GM12801 (cell line): ENCODE data around the gene PLB1.

Experiments
- CTCF ChIP-seq: IDR thresholded peaks from one replicate; pipeline ENCODE4 v1.5.1; 2011; ENCODE audit warnings: control low read depth; ENCODE audit not compliant: insufficient read length; ENCODE audit errors: extremely low read depth

Gene PLB1

GRCh38 chr2:28495551-28496250 lies at the start of gene PLB1:
PLB1 (plus strand) TSS chr2:28496060; CDS start chr2:28496115, 55 bp downstream.
- TF ChIP-seq CTCF = no peak

DNA sequence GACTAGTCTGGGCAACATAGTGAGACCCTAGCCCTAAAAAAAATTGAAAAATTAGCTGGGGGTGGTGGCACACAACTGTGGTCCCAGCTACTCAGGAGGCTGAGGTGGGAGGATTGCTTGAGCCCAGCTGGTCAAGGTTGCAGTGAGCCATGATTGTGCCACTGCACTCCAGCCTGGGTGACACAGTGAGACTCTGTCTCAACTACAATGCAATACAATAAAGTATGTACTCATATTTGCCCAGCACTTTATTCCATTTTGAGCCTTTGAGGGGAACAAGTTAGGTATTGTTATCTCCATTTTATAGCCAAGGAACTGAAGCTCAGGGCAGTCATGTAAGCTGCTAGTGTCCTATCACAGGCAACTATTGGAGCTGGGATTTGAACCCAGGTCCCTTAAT lies 49.3 kb upstream of the PLB1 start:
- no peak for TF ChIP-seq CTCF

- TF ChIP-seq CTCF = no peak
Measured at GRCh38 chr2:28447086-28447485, 48.8 kb upstream of the PLB1 start.

GRCh38 chr2:28447943-28448792 lies 47.7 kb upstream of the PLB1 start:
- TF ChIP-seq CTCF = no peak

DNA sequence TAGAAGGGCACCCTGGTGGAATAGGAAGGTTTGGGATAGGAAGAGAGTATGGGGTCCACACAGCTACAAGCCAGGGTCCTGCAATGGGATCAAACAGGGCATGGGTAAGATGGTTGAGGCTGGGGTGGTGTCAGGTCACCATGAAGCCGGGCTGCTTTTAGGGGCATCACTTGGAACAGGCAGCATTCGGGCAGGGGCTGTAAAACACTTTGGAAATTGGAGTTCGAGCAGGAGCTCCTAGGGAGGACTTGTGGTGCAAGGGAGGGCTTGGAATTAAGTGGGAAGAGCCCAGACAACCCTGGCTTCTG lies 47.1 kb upstream of the PLB1 start:
- TF ChIP-seq CTCF = no peak

DNA sequence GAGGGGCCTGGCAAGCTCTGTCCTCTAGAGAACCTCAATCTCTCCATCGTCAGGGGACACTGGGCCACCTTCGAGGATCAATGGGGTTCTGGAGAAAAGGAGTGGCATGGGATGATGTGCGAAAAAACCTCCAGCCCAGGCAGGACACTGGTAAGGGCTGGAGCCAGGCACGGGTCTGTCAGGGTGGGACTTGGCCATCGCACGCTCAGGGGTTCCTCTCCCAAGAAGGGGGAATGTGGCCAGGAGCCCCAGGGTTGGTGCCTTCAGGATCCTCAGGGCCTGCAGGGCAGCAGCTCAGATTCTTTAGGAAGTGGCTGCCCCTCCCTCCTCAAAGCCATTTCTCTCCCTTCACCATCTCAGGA lies 46.8 kb upstream of the PLB1 start:
- TF ChIP-seq CTCF = no peak

DNA sequence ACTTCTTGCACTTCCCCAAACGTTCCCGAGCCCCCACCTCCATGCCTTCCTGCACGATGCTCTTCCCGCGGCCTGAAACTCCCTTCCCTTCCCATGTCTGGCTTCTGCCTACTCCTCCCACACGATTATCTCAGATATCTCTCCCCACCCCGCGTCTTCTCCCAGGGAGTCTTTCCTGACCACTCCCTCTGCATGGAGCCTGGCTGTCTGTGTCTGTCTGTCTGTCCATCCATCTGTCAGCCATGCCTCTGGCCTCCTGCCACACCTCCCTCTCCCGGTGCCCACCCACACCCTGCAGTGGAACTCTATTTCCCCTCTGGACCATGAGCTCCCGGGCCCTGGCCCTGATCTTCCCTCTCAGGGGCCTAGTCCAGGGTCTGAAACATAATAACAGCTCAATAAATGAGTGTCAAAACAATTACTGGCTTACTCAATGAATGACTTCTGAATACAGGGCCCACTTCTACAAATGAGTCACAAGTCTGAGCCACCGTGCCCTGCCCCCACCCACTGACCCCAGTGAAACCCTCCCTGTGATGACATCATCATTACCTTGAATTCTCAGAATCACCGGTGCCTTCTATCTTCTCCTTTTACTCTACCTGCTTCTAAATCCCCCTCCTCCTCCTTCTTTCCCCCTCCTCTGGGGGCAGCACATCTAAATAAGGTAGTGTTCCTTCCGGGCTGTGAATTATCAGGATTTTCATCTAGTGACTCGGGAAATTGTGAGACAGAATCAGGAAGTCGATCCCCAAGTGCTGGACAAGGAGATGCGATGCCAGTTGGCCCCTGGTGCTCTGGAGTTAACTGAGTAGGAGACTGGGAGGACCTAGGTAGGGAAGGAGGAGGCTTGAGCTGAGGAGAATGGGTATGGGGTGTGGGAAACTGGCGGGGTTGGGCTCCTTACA lies 46.1 kb upstream of the PLB1 start:
- TF ChIP-seq CTCF = no peak
